IPS DF 4.7 (cell line): ENCODE data around the gene MOB1B.
"Not testable (repeated sequence)": the region's sequence is repeated elsewhere in the genome, so short reads cannot be mapped to it uniquely, and the experiment has no call there.

Source experiments
- DNase-seq: peaks from one replicate; pipeline ENCODE4 v3.0.0-alpha.2; 2013; ENCODE audit warnings: low spot score; ENCODE audit errors: extremely low read depth

Gene MOB1B

GRCh38 chr4:70956549-70957210, 54.5 kb downstream of the MOB1B start:
- DNase-seq, result no peak

- DNase-seq, result no peak
Measured at GRCh38 chr4:70958681-70959080, 56.5 kb downstream of the MOB1B start.

- no peak for DNase-seq
Measured at GRCh38 chr4:70969076-70969475, 66.9 kb downstream of the MOB1B start.

GRCh38 chr4:70976252-70976651, 74.1 kb downstream of the MOB1B start:
- no peak for DNase-seq

GRCh38 chr4:70979445-70980008, 77.4 kb downstream of the MOB1B start:
- no peak for DNase-seq

GRCh38 chr4:70980196-70980595, 78.0 kb downstream of the MOB1B start:
- no peak for DNase-seq

GRCh38 chr4:70984106-70984505, 81.9 kb downstream of the MOB1B start:
- no peak for DNase-seq

- no peak for DNase-seq
Measured at GRCh38 chr4:70984589-70984988, 82.4 kb downstream of the MOB1B start.

GRCh38 chr4:70991596-70991995, 89.4 kb downstream of the MOB1B start:
- no peak for DNase-seq

GRCh38 chr4:70992391-70992881, 90.3 kb downstream of the MOB1B start:
- no peak for DNase-seq

GRCh38 chr4:70993181-70994068, 91.3 kb downstream of the MOB1B start, which contains the start of gene DCK:
TSS of gene DCK (plus strand) at chr4:70993649. CDS start at chr4:70993836, 187 bp downstream.
- DNase-seq, result peak; percentile 71

- DNase-seq, result no peak
Measured at GRCh38 chr4:70994069-70994366, 91.8 kb downstream of the MOB1B start.

GRCh38 chr4:70994387-70995099, 92.4 kb downstream of the MOB1B start:
- DNase-seq, result no peak

GRCh38 chr4:70996018-70996360, 93.8 kb downstream of the MOB1B start:
- DNase-seq, result no peak

GRCh38 chr4:70997036-70997435, 94.9 kb downstream of the MOB1B start:
- DNase-seq, result no peak

GRCh38 chr4:70997546-70997945, 95.4 kb downstream of the MOB1B start:
- no peak for DNase-seq

- not testable (repeated sequence) for DNase-seq
Measured at GRCh38 chr4:70999639-71000038, 97.5 kb downstream of the MOB1B start.

GRCh38 chr4:71001363-71001762, 99.2 kb downstream of the MOB1B start:
- not testable (repeated sequence) for DNase-seq

- no peak for DNase-seq
Measured at GRCh38 chr4:71004281-71004851, 102.2 kb downstream of the MOB1B start.

GRCh38 chr4:71005025-71005424, 102.9 kb downstream of the MOB1B start:
- DNase-seq, result not testable (repeated sequence)

- DNase-seq, result no peak
Measured at GRCh38 chr4:71006203-71006907, 104.2 kb downstream of the MOB1B start.
